Colonic mucosa (tissue), 4 donors: ENCODE data around the gene RNF213. TPM values are rescaled to one million over a fixed set of nuclear protein-coding genes. Genes with fewer than 3 reads are reported as not detected.
"Not testable (repeated sequence)": the region's sequence is repeated elsewhere in the genome, so short reads cannot be mapped to it uniquely, and the experiment has no call there.

Experiments used
- DNase-seq: peaks from one replicate; pipeline ENCODE4 v3.0.0-alpha.2; 2020
- H3K27ac ChIP-seq: fragments of 200-600 bp; one replicate; pipeline ENCODE4 v1.8.0; 2021
- H3K27me3 ChIP-seq: fragments of 200-600 bp; one replicate; pipeline ENCODE4 v1.8.0; 2021
- H3K36me3 ChIP-seq: fragments of 200-600 bp; one replicate; pipeline ENCODE4 v1.8.0; 2021
- H3K4me1 ChIP-seq: fragments of 200-600 bp; one replicate; pipeline ENCODE4 v1.8.0; 2021; ENCODE audit warnings: mild to moderate bottlenecking
- H3K4me3 ChIP-seq: fragments of 200-600 bp; one replicate; pipeline ENCODE4 v1.8.0; 2021
- H3K9ac ChIP-seq, 2 donors: one replicate each; pipeline ENCODE4 v1.7.0; 2013; ENCODE audit warnings: control low read depth in 2 of 2, low read depth in 2 of 2, low read length in 2 of 2
- H3K9me3 ChIP-seq: fragments of 200-600 bp; one replicate; pipeline ENCODE4 v1.8.0; 2021
- CTCF ChIP-seq: fragments of 200-600 bp; IDR thresholded peaks from one replicate; pipeline ENCODE4 v1.8.0; 2022; ENCODE audit warnings: antibody characterized with exemption, mild to moderate bottlenecking
- intact Hi-C: fragments of 100-400 bp; cut with DNase I; formaldehyde crosslinking; loops from one replicate; pipeline ENCODE4 v1.14.1; 2022
- total RNA-seq, 2 donors: library from RNA; stranded (reverse); fragmentation: NEBNext Ultra II Directional in 1 of 2; extraction: Animal tissue kit (Norgen Biotek cat#: 25700) in 1 of 2; gene quantifications; one replicate each; pipeline ENCODE4 v1.2.1, GENCODE V29; 2021
- donor health status: healthy.
- donor health status: DM: no; HTN: no; CAD: no.
- donor health status: DM: no; HTN: no; CAD: no.

Gene RNF213
- total RNA-seq, 2 donors from 2014 or later, result 80.8 to 101 TPM

- Histone ChIP-seq H3K4me1 (no peaks in the 10 kb centered on the region), H3K27me3 (no peaks in the 10 kb centered on the region), H3K9me3 (no peaks in the 10 kb centered on the region), H3K27ac (no peak overlapping the region), H3K9ac (no peak overlapping the region), H3K4me3 (no peak overlapping the region), H3K36me3 (no peaks in the 10 kb centered on the region)
- no peak for DNase-seq
- intact Hi-C loops, result no loop called here
- no peak for TF ChIP-seq CTCF
Measured at GRCh38 chr17:80236911-80237310, 23.7 kb upstream of the RNF213 start.

- TF ChIP-seq CTCF, result no peak
- Histone ChIP-seq H3K4me1 (no peaks in the 10 kb centered on the region), H3K27me3 (no peaks in the 10 kb centered on the region), H3K9me3 (no peaks in the 10 kb centered on the region), H3K9ac (no peak overlapping the region), H3K4me3 (no peak overlapping the region), H3K36me3 (no peaks in the 10 kb centered on the region), H3K27ac (no peak overlapping the region)
- intact Hi-C loops, result no loop called here
- DNase-seq, result no peak
Measured at GRCh38 chr17:80237386-80237785, 23.3 kb upstream of the RNF213 start.

GRCh38 chr17:80242505-80242904 lies 18.1 kb upstream of the RNF213 start:
- H3K9ac ChIP-seq, result no peak overlapping the region
- no peak for TF ChIP-seq CTCF
- H3K27me3 ChIP-seq, result no peaks in the 10 kb centered on the region
- DNase-seq, result no peak
- intact Hi-C loops, result no loop called here
- no peaks in the 10 kb centered on the region for H3K36me3 ChIP-seq
- H3K27ac ChIP-seq, result no peak overlapping the region
- H3K9me3 ChIP-seq, result no peaks in the 10 kb centered on the region
- no peak overlapping the region for H3K4me3 ChIP-seq
- no peaks in the 10 kb centered on the region for H3K4me1 ChIP-seq

DNA sequence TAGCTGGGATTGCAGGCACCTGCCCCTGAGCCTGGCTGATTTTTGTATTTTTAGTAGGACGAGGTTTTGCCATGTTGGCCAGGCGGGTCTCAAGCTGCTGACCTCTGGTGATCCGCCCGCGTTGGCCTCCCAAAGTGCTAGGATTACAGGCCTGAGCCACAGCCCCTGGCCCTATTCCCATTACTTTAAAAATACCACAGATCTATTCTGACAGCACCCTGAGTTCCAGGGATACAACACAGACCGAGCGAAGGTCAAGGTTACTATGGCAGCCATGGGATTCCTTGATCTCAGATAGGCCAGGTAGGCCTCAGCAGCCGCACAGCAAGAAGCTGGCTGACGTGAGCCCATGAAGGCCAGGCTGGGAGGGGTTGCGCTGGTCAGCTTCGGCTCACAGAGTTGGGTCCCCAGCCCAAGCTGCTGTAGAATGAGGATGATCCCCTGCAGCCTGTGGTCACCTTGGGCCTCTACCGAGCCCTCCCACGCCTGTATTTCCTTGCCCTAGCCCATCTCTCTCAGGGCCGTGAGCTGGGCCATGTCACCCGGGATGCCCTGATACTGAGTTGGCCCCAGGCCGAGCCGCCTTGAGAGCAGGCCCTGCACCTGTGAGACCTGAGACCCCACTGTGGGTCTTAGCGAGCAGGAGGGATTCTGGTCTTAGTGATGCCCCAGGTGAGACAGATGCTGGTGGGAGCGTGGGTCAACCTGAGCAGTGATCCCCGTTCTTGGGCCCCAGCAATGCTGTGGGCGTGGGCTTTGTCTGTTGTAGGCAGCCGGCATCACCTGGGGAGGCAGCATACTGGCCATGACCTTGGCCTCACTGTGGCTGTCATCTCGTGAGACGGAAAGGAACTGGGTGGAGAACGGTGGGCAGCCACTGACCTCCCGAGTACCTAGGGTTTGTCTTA lies 16.9 kb upstream of the RNF213 start:
- no peak for DNase-seq
- intact Hi-C loops, result no loop called here
- Histone ChIP-seq H3K27ac (no peak overlapping the region), H3K36me3 (no peaks in the 10 kb centered on the region), H3K27me3 (no peaks in the 10 kb centered on the region), H3K4me3 (no peak overlapping the region), H3K9me3 (no peaks in the 10 kb centered on the region), H3K4me1 (no peaks in the 10 kb centered on the region), H3K9ac (no peak overlapping the region)
- no peak for TF ChIP-seq CTCF

- H3K4me1 ChIP-seq, intact Hi-C loops, H3K36me3 ChIP-seq, H3K9ac ChIP-seq, H3K27ac ChIP-seq, H3K9me3 ChIP-seq, H3K4me3 ChIP-seq, H3K27me3 ChIP-seq, DNase-seq: not testable (repeated sequence)
Measured at GRCh38 chr17:80244448-80244847, 16.2 kb upstream of the RNF213 start.

- intact Hi-C loops, result no loop called here
- no peaks in the 10 kb centered on the region for H3K4me1 ChIP-seq
- no peak for TF ChIP-seq CTCF
- no peak overlapping the region for H3K4me3 ChIP-seq
- H3K9me3 ChIP-seq, result no peaks in the 10 kb centered on the region
- H3K9ac ChIP-seq, result no peak overlapping the region
- H3K27ac ChIP-seq, result no peak overlapping the region
- no peaks in the 10 kb centered on the region for H3K36me3 ChIP-seq
- no peak for DNase-seq
- H3K27me3 ChIP-seq, result no peaks in the 10 kb centered on the region
Measured at GRCh38 chr17:80244871-80245509, 15.7 kb upstream of the RNF213 start.
